Measurements from ENCODE around the gene MCMBP.

The MCMBP gene

GRCh38 chr10:119853574-119853973 is 19.1 kb downstream of the MCMBP start:
- TF ChIP-seq ZFP3 (CRISPR knock-in tag; IDR thresholded peaks at IDR 0.05) (no peak), ZFP30 (CRISPR knock-in tag; IDR thresholded peaks at IDR 0.05) (no peak), CREB5 (CRISPR knock-in tag; IDR thresholded peaks at IDR 0.05; ENCODE audit: low read depth) (no peak), ISL1 (CRISPR knock-in tag; IDR thresholded peaks at IDR 0.05) (no peak)
- ATAC-seq = no peak

- ATAC-seq = no peak
- TF ChIP-seq RARB (CRISPR knock-in tag; IDR thresholded peaks at IDR 0.05) (no peak), GLIS3 (CRISPR knock-in tag; IDR thresholded peaks at IDR 0.05) (no peak), ESRRG (CRISPR knock-in tag; IDR thresholded peaks at IDR 0.05) (no peak), CREB5 (CRISPR knock-in tag; IDR thresholded peaks at IDR 0.05; ENCODE audit: low read depth) (no peak), TSHZ2 (CRISPR knock-in tag; IDR thresholded peaks at IDR 0.05) (no peak), TCF4 (CRISPR knock-in tag; IDR thresholded peaks at IDR 0.05; ENCODE audit: borderline replicate concordance) (no peak), PATZ1 (CRISPR knock-in tag; IDR thresholded peaks at IDR 0.05; ENCODE audit: borderline replicate concordance) (no peak), ZNF8 (CRISPR knock-in tag; IDR thresholded peaks at IDR 0.05) (no peak), CSDC2 (CRISPR knock-in tag; IDR thresholded peaks at IDR 0.05) (no peak), ARNTL (CRISPR knock-in tag; IDR thresholded peaks at IDR 0.05; ENCODE audit: borderline replicate concordance, low read depth) (no peak), ZC3H10 (CRISPR knock-in tag; IDR thresholded peaks at IDR 0.05) (no peak), ZFP3 (CRISPR knock-in tag; IDR thresholded peaks at IDR 0.05) (no peak), TOX (CRISPR knock-in tag; IDR thresholded peaks at IDR 0.05; ENCODE audit: borderline replicate concordance) (no peak), BACH2 (CRISPR knock-in tag; IDR thresholded peaks at IDR 0.05; ENCODE audit: borderline replicate concordance) (no peak), ZFP30 (CRISPR knock-in tag; IDR thresholded peaks at IDR 0.05) (no peak), OSR1 (CRISPR knock-in tag; IDR thresholded peaks at IDR 0.05) (no peak)
Measured at GRCh38 chr10:119852822-119853221, 19.8 kb downstream of the MCMBP start.

GRCh38 chr10:119852277-119852676 is 20.4 kb downstream of the MCMBP start:
- no peak for TF ChIP-seq CSRNP3 (CRISPR knock-in tag; IDR thresholded peaks at IDR 0.05)
- TF ChIP-seq CSDC2 (CRISPR knock-in tag; IDR thresholded peaks at IDR 0.05) = no peak
- no peak for TF ChIP-seq ZFP3 (CRISPR knock-in tag; IDR thresholded peaks at IDR 0.05)
- no peak for TF ChIP-seq TOX (CRISPR knock-in tag; IDR thresholded peaks at IDR 0.05; ENCODE audit: borderline replicate concordance)
- TF ChIP-seq PPARA (CRISPR knock-in tag; IDR thresholded peaks at IDR 0.05; ENCODE audit: borderline replicate concordance) = no peak
- TF ChIP-seq ZC3H10 (CRISPR knock-in tag; IDR thresholded peaks at IDR 0.05) = no peak
- ATAC-seq = no peak

GRCh38 chr10:119849944-119850343 is 22.7 kb downstream of the MCMBP start:
- peak; percentile 58 for ATAC-seq
- TF ChIP-seq CSRNP3 (CRISPR knock-in tag; IDR thresholded peaks at IDR 0.05) = no peak
- no peak for TF ChIP-seq ARNTL (CRISPR knock-in tag; IDR thresholded peaks at IDR 0.05; ENCODE audit: borderline replicate concordance, low read depth)
- TF ChIP-seq GLIS3 (CRISPR knock-in tag; IDR thresholded peaks at IDR 0.05) = no peak
- TF ChIP-seq TOX (CRISPR knock-in tag; IDR thresholded peaks at IDR 0.05; ENCODE audit: borderline replicate concordance) = no peak
- TF ChIP-seq RARB (CRISPR knock-in tag; IDR thresholded peaks at IDR 0.05) = no peak
- no peak for TF ChIP-seq ZNF565 (CRISPR knock-in tag; conservative IDR thresholded peaks at IDR 0.05; ENCODE audit: low read depth)
- TF ChIP-seq ISL1 (CRISPR knock-in tag; IDR thresholded peaks at IDR 0.05) = no peak
- no peak for TF ChIP-seq ZC3H10 (CRISPR knock-in tag; IDR thresholded peaks at IDR 0.05)
- TF ChIP-seq ZNF70 (CRISPR knock-in tag; IDR thresholded peaks at IDR 0.05) = no peak
- TF ChIP-seq OSR1 (CRISPR knock-in tag; IDR thresholded peaks at IDR 0.05) = no peak
- no peak for TF ChIP-seq ZFP30 (CRISPR knock-in tag; IDR thresholded peaks at IDR 0.05)
- TF ChIP-seq TSHZ2 (CRISPR knock-in tag; IDR thresholded peaks at IDR 0.05) = no peak
- TF ChIP-seq ESRRG (CRISPR knock-in tag; IDR thresholded peaks at IDR 0.05) = no peak
- no peak for TF ChIP-seq SNAI2 (CRISPR knock-in tag; IDR thresholded peaks at IDR 0.05)
